HepG2 (cell line): ENCODE data around the gene PRIM2. TPM values are rescaled to one million over a fixed set of nuclear protein-coding genes. Genes with fewer than 3 reads are reported as not detected.

Source experiments
- ATAC-seq: fragments of 200-7000 bp; cut with Tn5 transposase; 3 replicates; pipeline ENCODE4 v1.9.1; 2020; ENCODE audit warnings: mild to moderate bottlenecking, moderate library complexity
- BruUV-seq: library from RNA; stranded (reverse); fragments of 400-500 nt; replicated peaks from 2 replicates; lab custom pipeline; 2021; lab: Mats Ljungman, UMichigan
- CTCF ChIA-PET: fragments of 300-600 bp; formaldehyde crosslinking; extraction: SDS; loops from one replicate; lab custom pipeline; 2021; ENCODE audit warnings: low total read pairs, inconsistent platforms, low intra/inter-chr PET ratio; lab: Yijun Ruan, JAX
- POLR2A ChIA-PET: fragments of 350-600 bp; sonication (Branson Sonifier 250); formaldehyde crosslinking; loops from one replicate; lab custom pipeline; 2020; ENCODE audit warnings: antibody characterized with exemption, inconsistent platforms; lab: Yijun Ruan, JAX
- DNase-seq: peaks from one replicate; pipeline ENCODE4 v3.0.0-alpha.2; 2015; ENCODE audit warnings: low spot score
- FAIRE-seq: peaks from 3 replicates; lab custom pipeline; 2011; peaks lifted over from hg19 to GRCh38; lab: Jason Lieb, UNC
- H2AFZ ChIP-seq: one replicate; pipeline ENCODE4 v1.6.1; 2011; ENCODE audit warnings: low read length, inconsistent platforms
- H3K27ac ChIP-seq: fragments of 300-600 bp; 3 replicates; pipeline ENCODE4 v1.8.0; 2011; ENCODE audit warnings: mixed run types, mild to moderate bottlenecking, mixed read lengths, low read length, inconsistent platforms; ENCODE audit not compliant: insufficient read depth; ENCODE audit errors: extremely low read length
- H3K27me3 ChIP-seq, 2 experiments: fragments of 200-600 bp in 1 of 2; 2 replicates in 1 of 2; 3 replicates in 1 of 2; pipeline versions ENCODE4 v1.6.0 to v1.8.0; 2011; ENCODE audit warnings: low read length in 2 of 2, mild to moderate bottlenecking in 2 of 2, moderate library complexity in 2 of 2, inconsistent platforms in 1 of 2; ENCODE audit not compliant: insufficient read depth in 2 of 2, control insufficient read depth in 1 of 2
- H3K36me3 ChIP-seq, 2 experiments: fragments of 200-600 bp in 1 of 2; replicated peaks in 1 of 2; 2 replicates in 1 of 2; 3 replicates in 1 of 2; pipeline versions ENCODE4 v1.5.1 to v1.8.0; 2011; ENCODE audit warnings: low read length in 2 of 2, inconsistent platforms in 1 of 2; ENCODE audit not compliant: insufficient read depth in 2 of 2, control insufficient read depth in 1 of 2
- H3K4me1 ChIP-seq: 2 replicates; pipeline ENCODE4 v1.5.1; 2012; ENCODE audit warnings: low read length, inconsistent platforms; ENCODE audit not compliant: insufficient read depth
- H3K4me2 ChIP-seq: 2 replicates; pipeline ENCODE4 v1.6.0; 2011; ENCODE audit warnings: low read depth, low read length, inconsistent platforms
- H3K4me3 ChIP-seq, 3 experiments: fragments of 200-600 bp in 1 of 3; sonication (generic), shearing (Covaris generic) in 1 of 3; replicated peaks in 1 of 3; 2 replicates each; pipeline ENCODE4 v1.5.1; 2011 to 2016; ENCODE audit warnings: low read length in 3 of 3, inconsistent platforms in 2 of 3, low read depth in 2 of 3, mild to moderate bottlenecking in 2 of 3, control low read depth in 1 of 3, mixed read lengths in 1 of 3; ENCODE audit not compliant: insufficient read depth in 1 of 3
- H3K79me2 ChIP-seq: one replicate; pipeline ENCODE4 v1.6.1; 2011; ENCODE audit warnings: low read length, inconsistent platforms; ENCODE audit not compliant: insufficient read depth
- H3K9ac ChIP-seq: 2 replicates; pipeline ENCODE4 v1.6.0; 2011; ENCODE audit warnings: mild to moderate bottlenecking, low read depth, low read length, inconsistent platforms; ENCODE audit not compliant: insufficient read depth
- H3K9me3 ChIP-seq: 2 replicates; pipeline ENCODE4 v1.5.1; 2012; ENCODE audit warnings: mild to moderate bottlenecking, low read length
- H4K20me1 ChIP-seq: 2 replicates; pipeline ENCODE4 v1.6.0; 2011; ENCODE audit warnings: inconsistent platforms, mild to moderate bottlenecking, low read length, moderate library complexity; ENCODE audit not compliant: insufficient read depth
- AKAP8 ChIP-seq: sonication (generic); formaldehyde crosslinking; IDR thresholded peaks from 2 replicates; pipeline ENCODE4 v1.5.1; 2020; ENCODE audit warnings: mild to moderate bottlenecking, missing genetic modification reagents
- FOXO1 ChIP-seq: sonication (generic); formaldehyde crosslinking; IDR thresholded peaks from 2 replicates; pipeline ENCODE4 v1.4.0; 2020; ENCODE audit warnings: missing genetic modification reagents
- GLI4 ChIP-seq: sonication (generic); formaldehyde crosslinking; IDR thresholded peaks from 2 replicates; pipeline ENCODE4 v1.5.1; 2020; ENCODE audit warnings: missing genetic modification reagents, mild to moderate bottlenecking, moderate library complexity, borderline replicate concordance
- MATR3 ChIP-seq: sonication (generic); formaldehyde crosslinking; IDR thresholded peaks from 2 replicates; pipeline ENCODE4 v1.4.0; 2020; ENCODE audit warnings: missing genetic modification reagents
- YEATS2 ChIP-seq: sonication (generic); formaldehyde crosslinking; IDR thresholded peaks from 2 replicates; pipeline ENCODE4 v1.4.0; 2020; ENCODE audit warnings: missing genetic modification reagents, borderline replicate concordance
- ZNF17 ChIP-seq: sonication (generic); formaldehyde crosslinking; IDR thresholded peaks from 2 replicates; pipeline ENCODE4 v1.5.0; 2020; ENCODE audit warnings: mild to moderate bottlenecking, missing genetic modification reagents
- ZNF253 ChIP-seq: sonication (generic); formaldehyde crosslinking; IDR thresholded peaks from 2 replicates; pipeline ENCODE4 v1.8.0; 2022; ENCODE audit warnings: mild to moderate bottlenecking, missing genetic modification reagents, borderline replicate concordance
- ZNF335 ChIP-seq: sonication (generic); formaldehyde crosslinking; IDR thresholded peaks from 2 replicates; pipeline ENCODE4 v1.4.0; 2020; ENCODE audit warnings: missing genetic modification reagents
- ZNF543 ChIP-seq: sonication (generic); formaldehyde crosslinking; IDR thresholded peaks from 2 replicates; pipeline ENCODE4 v1.4.0; 2020; ENCODE audit warnings: mild to moderate bottlenecking, missing genetic modification reagents
- ZNF563 ChIP-seq: sonication (generic); formaldehyde crosslinking; IDR thresholded peaks from 2 replicates; pipeline ENCODE4 v1.8.0; 2022; ENCODE audit warnings: mild to moderate bottlenecking, moderate library complexity, missing genetic modification reagents
- ZNF609 ChIP-seq: sonication (generic); formaldehyde crosslinking; IDR thresholded peaks from 2 replicates; pipeline ENCODE4 v1.4.0; 2020; ENCODE audit warnings: mild to moderate bottlenecking, missing genetic modification reagents, borderline replicate concordance
- ZNF772 ChIP-seq: sonication (generic); formaldehyde crosslinking; IDR thresholded peaks from 2 replicates; pipeline ENCODE4 v1.5.0; 2020; ENCODE audit warnings: mild to moderate bottlenecking, missing genetic modification reagents
- ZNF775 ChIP-seq: sonication (generic); formaldehyde crosslinking; IDR thresholded peaks from 2 replicates; pipeline ENCODE4 v1.4.0; 2020; ENCODE audit warnings: missing genetic modification reagents, mild to moderate bottlenecking, moderate library complexity, borderline replicate concordance
- ZNF850 ChIP-seq: sonication (generic); formaldehyde crosslinking; conservative IDR thresholded peaks from 2 replicates; pipeline ENCODE4 v1.9.0; 2021; ENCODE audit warnings: mild to moderate bottlenecking, missing genetic modification reagents
- ZNF891 ChIP-seq: sonication (generic); formaldehyde crosslinking; IDR thresholded peaks from 2 replicates; pipeline ENCODE4 v1.5.0; 2020; ENCODE audit warnings: mild to moderate bottlenecking, missing genetic modification reagents
- WGBS: methylation state at CpG from one replicate; pipeline ENCODE4 v1.1.6; 2017; ENCODE audit warnings: low lambda C conversion rate; 5-methylcytosine and 5-hydroxymethylcytosine counted together
- in situ Hi-C: cut with HindIII; loops from 2 replicates; pipeline ENCODE4 v1.10.0; 2017; ENCODE audit warnings: low pct_unique_long_range_greater_than_20kb; ENCODE audit not compliant: extremely low pct_ligation_motif_present
- intact Hi-C: fragments of 100-400 bp; cut with micrococcal nuclease; formaldehyde crosslinking; loops from one replicate; pipeline ENCODE4 v1.10.0; 2022; ENCODE audit not compliant: unreplicated experiment
- polyA plus RNA-seq, 8 experiments: library from polyadenylated mRNA; depleted of rRNA in 3 of 8; stranded (reverse) in 7 of 8; unstranded in 1 of 8; fragments of >200 nt; fragmentation: Illumina TruSeq in 4 of 8; extraction: Trizol in 4 of 8; gene quantifications; 2 replicates each; pipeline versions ENCODE4 v1.2.1 to v1.2.3, GENCODE V29; 2011 to 2016; ENCODE audit warnings: low read depth in 4 of 8, missing spikeins in 1 of 8, mixed read lengths in 1 of 8; ENCODE audit not compliant: insufficient read depth in 1 of 8
- total RNA-seq, 5 experiments: library from RNA; depleted of rRNA; stranded (reverse); fragments of >200 nt; fragmentation: Illumina TruSeq; extraction: Trizol; gene quantifications; 2 replicates each; pipeline ENCODE4 v1.2.3, GENCODE V29; 2016; ENCODE audit warnings: low read depth in 1 of 5
- TF ChIP-seq, protein P1 (sequence below): sonication (generic); formaldehyde crosslinking; IDR thresholded peaks from 2 replicates; pipeline ENCODE4 v1.5.0; 2020; ENCODE audit warnings: missing genetic modification reagents
- TF ChIP-seq, protein P2 (sequence below): IDR thresholded peaks from 2 replicates; pipeline ENCODE4 v1.6.1; 2016; ENCODE audit warnings: missing biosample characterization, missing genetic modification reagents, low read depth

Gene PRIM2
- total and polyA plus RNA-seq, 2 of the 13 experiments (the other 11 are each of a cell fraction or from before 2014, with no cell fraction given), result 8.0 to 52.7 TPM

GRCh38 chr6:57283911-57284455, 33.4 kb upstream of the PRIM2 start:
- DNase-seq (no peak), FAIRE-seq (no peak), ATAC-seq (no peak)
- Histone ChIP-seq H3K27me3 (peaks cover 0 to 16% of the 10 kb centered on the region in 2 experiments; a peak in 2 of 5 replicates), H3K27ac (no peak overlapping the region), H3K79me2 (no peaks in the 10 kb centered on the region), H3K9ac (no peak overlapping the region), H3K9me3 (no peaks in the 10 kb centered on the region), H3K36me3 (no peaks in the 10 kb centered on the region), H4K20me1 (no peaks in the 10 kb centered on the region), H3K4me2 (no peak overlapping the region), H3K4me1 (no peaks in the 10 kb centered on the region), H2AFZ (no peak overlapping the region), H3K4me3 (no peak overlapping the region)
- 34% methylated on average over 2 of the region's 2 CpGs for WGBS
- ChIA-PET POLR2A (no interaction called here), CTCF (no interaction called here)
- in situ Hi-C loops, result no loop called here
- intact Hi-C loops, result no loop called here
- no TSS peak for BruUV-seq
- TF ChIP-seq GLI4 (CRISPR knock-in tag), result no peak
- no peak for TF ChIP-seq ZNF775 (CRISPR knock-in tag)
- TF ChIP-seq YEATS2 (CRISPR knock-in tag), result no peak
- TF ChIP-seq, protein P1, sequence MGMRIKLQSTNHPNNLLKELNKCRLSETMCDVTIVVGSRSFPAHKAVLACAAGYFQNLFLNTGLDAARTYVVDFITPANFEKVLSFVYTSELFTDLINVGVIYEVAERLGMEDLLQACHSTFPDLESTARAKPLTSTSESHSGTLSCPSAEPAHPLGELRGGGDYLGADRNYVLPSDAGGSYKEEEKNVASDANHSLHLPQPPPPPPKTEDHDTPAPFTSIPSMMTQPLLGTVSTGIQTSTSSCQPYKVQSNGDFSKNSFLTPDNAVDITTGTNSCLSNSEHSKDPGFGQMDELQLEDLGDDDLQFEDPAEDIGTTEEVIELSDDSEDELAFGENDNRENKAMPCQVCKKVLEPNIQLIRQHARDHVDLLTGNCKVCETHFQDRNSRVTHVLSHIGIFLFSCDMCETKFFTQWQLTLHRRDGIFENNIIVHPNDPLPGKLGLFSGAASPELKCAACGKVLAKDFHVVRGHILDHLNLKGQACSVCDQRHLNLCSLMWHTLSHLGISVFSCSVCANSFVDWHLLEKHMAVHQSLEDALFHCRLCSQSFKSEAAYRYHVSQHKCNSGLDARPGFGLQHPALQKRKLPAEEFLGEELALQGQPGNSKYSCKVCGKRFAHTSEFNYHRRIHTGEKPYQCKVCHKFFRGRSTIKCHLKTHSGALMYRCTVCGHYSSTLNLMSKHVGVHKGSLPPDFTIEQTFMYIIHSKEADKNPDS, result no peak
- no peak for TF ChIP-seq ZNF17 (CRISPR knock-in tag)
- no peak for TF ChIP-seq MATR3
- TF ChIP-seq ZNF335 (CRISPR knock-in tag), result no peak
- no peak for TF ChIP-seq ZNF609 (CRISPR knock-in tag)
- no peak for TF ChIP-seq AKAP8 (CRISPR knock-in tag)
- TF ChIP-seq ZNF563 (CRISPR knock-in tag), result no peak
- TF ChIP-seq FOXO1 (CRISPR knock-in tag), result no peak
- no peak for TF ChIP-seq ZNF543 (CRISPR knock-in tag)
- TF ChIP-seq ZNF253 (CRISPR knock-in tag), result no peak
- TF ChIP-seq ZNF772 (CRISPR knock-in tag), result no peak
- no peak for TF ChIP-seq ZNF850
- TF ChIP-seq ZNF891, result no peak
- TF ChIP-seq, protein P2, sequence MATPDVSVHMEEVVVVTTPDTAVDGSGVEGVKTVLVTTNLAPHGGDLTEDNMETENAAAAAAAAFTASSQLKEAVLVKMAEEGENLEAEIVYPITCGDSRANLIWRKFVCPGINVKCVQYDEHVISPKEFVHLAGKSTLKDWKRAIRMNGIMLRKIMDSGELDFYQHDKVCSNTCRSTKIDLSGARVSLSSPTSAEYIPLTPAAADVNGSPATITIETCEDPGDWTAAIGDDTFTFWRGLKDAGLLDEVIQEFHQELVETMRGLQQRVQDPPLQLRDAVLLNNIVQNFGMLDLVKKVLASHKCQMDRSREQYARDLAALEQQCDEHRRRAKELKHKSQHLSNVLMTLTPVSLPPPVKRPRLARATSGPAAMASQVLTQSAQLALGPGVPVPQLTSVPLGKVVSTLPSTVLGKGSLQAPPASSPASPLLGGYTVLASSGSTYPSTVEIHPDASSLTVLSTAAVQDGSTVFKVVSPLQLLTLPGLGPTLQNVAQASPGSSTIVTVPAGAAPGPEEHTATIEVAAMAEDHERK, result no peak
